Stimulated activated CD8-positive, alpha-beta memory T cell treated with anti-CD3 and anti-CD28 coated beads, Interleukin-15, amount 100 ng/mL, for 1 hour (primary cell): ENCODE measurements around the gene FSTL5.

ENCODE experiments used
- DNase-seq: peaks from one replicate; pipeline ENCODE4 v3.0.0-alpha.2; 2020; ENCODE audit warnings: low read depth

FSTL5 gene

DNA sequence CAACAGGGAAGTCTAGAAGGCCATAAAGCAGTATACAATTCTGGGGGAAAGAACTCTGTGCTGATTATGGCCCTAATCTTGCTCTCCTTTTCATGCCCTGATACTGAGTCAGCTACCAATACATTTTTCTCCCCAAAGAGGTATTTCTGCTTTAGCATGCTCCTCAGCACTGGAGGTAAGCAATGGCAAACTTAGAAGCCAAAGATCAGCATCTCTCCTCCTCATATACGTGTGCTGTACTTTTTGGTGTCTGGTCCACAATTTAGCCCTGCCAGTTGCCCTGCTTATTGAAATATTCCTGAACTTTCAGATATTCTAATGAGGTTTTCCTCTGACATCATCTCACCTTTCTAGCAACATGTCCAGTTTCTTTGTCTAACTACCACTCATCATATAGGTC is 226.2 kb downstream of the FSTL5 start:
- no peak for DNase-seq

DNA sequence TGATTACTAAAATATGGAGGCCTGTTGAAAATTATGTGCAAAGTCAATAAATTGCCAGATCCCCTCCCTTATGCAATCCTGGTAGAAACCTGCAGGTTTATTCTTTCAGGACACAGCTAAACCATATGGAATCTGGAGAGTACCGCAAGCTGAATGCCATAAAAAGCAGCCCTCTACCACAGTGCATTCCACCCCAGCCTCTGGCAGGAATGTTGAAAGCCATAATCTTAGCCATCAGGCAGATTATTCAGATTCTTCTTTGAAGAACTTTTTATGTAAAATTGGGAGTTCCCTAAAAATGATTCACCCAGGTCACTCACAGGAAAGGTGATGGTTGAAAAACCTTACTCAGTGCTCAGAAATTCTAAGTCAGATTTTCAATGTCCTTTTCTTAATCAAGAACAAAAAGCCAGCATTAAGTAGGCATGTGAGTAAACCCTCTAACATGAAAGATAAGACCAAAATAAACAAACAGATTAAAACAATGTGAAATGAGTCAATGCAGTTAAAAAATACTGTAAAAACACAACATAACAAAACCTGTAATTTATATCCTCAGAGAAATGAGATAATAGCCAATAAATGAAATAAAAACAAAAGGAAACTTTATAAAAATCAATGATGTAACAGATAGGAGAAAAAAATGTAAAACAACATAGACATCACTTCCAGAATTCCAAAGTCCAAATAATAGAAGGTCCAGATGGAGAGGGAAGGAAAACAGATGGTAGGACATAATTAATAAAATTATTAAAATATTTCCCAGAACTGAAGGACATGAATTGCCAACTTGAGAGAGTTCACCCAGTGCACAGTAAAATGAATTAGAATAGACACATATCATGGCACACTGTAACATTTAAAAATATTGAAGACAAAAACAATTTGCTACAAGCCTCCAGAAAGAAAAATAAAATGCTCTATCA is 226.9 kb downstream of the FSTL5 start:
- no peak for DNase-seq

DNA sequence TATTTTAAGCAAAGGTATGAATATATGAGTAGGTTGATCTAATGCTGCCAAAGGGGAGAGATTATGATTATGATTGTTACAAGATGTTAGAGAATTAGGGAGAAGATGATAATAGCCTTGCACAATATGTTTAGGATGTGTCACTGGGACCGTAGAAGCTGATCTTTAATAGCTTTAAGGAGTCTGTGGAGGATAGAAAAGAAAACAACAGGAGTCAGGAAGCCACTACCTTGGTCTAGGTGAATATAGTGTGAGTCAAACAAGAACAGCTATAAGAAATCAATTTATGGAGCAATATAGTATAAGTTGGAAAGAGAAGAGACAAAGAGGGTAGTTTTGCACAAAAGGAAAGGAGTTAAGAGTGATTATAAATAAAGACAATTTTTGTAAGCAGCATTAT is 232.7 kb downstream of the FSTL5 start:
- DNase-seq = no peak

DNA sequence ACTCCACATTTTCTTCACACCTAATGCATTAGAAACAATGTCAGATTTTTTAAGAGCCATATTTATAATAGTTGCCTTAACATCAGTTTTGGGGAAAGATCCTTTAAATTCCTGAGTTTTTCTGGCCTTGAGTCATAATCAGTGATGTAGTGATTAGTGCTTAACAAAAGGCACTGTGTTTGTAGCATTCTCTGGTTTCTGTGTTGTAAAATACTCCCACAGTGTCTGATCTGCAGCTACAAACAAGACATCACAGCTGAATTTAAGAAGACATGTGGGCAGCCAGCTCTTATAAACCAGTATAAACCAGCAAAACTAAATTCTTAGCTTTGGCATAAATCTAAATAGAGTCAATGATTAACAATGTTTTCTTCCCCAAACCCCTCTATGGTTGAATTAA is 233.8 kb downstream of the FSTL5 start:
- DNase-seq = no peak

DNA sequence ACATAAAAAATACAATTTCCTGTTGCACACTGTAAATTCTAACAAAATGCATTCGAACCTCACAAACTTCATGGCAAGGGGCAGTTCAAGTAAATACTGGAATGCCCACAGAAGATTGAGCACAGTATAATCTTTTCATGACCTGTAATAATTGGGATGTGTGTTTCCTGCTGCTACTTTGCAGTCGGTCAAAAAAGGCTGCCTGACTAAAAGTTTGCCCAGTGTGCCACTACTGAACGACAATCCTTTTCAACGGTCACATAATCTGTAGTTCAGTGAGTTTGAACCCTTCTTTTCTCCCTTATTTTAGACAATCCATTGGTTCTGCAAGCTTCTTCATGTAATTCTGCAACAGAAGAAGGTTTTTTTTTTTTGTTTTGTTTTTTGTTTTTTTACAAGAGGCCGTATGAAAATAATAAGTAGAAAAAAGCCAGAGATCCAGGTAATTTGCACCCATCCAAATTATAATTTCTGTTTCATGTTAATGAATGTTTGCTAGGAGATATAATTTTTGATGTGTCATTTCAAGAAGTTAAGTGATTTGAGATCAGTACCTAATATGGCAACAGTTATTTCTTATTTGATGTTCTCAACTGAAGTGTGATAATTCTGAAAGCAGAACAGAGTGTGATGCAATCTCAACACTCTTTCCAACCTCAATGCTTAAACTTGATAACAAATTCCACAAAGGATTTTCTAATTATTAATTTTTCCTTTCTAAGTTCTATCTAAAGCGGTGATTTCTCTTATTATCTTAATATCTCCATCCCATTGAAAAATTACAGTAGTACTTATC is 237.6 kb downstream of the FSTL5 start:
- no peak for DNase-seq

DNA sequence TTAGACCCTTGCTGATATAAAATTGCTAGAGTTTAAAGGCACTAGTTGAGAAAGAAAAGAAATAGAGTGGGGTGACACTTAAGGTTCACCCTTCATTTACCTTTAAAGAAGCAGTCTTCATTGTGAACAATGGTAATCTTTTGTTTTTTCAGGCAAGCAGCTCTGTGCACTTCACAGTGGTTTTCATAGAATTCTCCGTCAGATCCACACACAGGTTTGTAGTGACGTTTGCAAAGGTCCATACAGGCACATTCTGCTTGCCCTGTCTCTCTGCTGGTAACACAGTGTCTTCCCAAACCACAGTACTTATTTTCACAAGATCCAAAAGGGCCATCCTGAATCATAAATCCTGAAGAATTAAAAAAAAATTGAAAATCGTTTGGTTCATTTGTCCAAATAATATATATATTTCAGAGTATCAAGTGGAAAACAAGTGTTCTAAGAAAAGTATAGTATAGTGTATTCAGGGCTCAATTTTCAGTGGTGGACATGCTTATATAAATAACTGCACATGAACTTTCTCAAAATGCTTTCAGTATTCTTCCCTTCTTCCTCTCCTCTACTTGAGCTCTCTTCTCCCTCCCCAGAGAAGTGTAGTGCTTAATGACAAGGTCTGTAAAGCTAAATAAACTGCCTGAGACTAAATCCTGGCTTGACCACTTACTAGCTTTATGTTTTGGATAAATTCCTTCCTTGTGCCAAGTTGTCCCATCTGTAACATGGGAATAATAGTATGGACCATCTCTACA is 243.3 kb downstream of the FSTL5 start:
- DNase-seq = no peak

DNA sequence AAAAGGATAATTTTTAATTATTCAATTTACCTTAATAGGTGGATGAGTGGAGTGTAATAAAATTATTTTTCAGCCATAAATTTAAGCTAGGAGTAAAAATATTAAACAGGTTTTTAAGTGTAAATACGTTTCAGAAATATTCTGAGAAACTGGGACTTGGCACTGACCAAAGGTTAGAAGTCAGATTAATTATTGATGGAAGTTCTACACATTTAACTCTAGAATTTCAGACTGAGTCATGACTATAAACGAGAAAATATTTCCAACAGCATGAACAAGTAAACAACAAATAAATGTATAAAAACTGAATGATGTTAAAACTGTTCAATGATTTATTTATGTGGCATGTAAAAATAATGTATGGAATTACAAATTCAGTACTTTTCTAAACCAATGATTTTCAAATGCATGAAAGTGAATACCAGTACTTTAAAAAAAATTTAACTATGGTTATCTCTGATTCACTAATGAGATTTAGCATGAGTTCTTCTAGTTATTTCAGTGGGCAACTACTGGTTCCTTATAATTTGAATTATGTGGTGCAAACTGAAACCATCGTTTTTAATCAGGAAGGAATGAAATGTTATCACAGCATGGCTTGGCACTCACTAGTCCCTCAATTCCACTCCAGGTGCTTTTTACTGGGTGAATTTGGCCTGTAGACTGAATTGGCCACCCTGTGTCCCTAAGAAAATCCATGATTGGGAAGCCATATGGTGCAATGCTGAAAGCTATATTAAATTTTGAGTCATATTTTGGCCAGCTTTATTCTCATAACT is 244.2 kb downstream of the FSTL5 start:
- DNase-seq = no peak

DNA sequence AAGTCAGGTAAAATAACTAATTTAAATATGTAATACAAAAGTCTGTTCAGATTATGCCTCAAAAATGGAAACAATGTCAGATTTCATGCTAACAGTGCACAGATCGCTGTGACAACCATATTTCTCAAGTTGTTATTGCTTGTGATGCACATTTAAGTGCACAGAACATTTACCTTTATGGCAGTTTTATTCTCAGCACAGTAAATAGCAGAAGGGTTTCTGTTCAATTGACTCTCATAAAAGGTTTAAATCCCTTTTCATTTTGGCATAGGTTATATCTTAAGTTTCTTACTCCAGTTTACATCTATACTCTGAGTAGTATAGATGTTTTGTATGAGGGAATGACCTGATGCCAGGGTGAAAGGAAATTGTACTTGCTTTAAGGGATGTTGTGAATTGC is 247.8 kb downstream of the FSTL5 start:
- DNase-seq = no peak

DNA sequence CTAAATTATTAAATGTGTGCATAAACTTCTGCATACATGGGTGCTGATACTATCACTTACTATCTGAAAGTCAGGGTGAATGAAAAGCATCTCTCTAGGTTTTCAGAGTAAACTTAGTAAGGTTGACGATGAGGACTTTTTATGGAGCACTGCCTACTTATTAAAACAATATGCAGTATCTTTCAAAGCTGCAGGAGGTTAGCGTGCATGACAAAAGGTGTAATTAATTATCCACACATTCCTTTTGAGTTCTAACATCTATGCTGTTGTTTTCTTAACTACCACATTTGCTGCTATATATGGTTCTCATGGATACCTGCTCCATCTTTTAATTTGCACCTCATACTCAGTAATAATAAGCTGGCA is 256.2 kb downstream of the FSTL5 start:
- no peak for DNase-seq

DNA sequence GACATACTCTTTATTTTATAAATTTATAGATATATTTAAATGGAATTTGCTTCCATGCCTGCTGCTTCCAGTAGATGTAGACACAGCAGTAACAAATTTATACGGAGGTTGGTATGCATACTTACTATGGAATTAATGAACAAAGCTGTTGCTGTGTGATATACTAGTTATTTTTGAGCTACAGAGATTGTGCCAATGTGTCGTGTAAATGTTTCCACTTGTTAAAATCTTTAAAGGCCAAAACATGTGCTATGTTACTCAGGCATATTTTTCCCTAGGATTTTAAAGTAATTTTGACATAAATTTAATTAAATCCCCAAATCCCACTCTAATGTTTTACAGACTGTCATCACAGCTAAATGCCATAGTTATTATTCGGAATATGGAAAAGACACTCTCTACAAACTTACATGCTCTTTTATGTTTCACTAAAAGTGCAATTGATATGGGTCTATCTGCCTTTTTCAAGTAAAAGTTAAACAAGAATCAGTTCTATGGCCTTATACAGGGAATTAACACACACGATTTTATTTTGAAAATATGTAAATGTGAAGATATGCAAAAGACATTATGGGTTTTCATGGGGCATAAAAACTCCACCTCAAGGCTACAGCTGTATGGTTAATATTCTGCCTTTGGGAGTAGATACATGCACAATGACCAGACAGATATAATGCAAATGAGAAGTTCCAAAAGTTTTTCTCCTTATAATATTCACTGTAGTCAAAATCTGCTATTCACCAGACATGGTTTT is 256.8 kb downstream of the FSTL5 start:
- no peak for DNase-seq

DNA sequence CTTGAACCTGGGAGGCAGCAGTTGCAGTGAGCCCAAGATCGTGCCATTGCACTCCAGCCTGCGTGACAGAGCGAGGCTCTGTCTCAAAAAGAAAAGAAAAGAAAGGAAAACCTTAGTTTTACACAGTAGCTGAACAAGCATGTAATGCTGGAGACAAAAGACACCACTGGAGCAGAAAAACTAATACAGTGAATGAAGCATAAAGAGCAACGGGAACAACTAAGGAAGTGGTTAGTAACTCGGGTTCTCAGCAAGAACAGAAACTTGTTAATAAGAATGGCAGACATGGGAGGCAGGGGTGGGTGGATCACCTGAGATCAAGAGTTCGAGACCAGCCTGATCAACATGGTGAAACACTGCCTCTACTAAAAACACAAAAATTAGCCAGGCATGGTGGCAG is 263.7 kb downstream of the FSTL5 start:
- DNase-seq = no peak

DNA sequence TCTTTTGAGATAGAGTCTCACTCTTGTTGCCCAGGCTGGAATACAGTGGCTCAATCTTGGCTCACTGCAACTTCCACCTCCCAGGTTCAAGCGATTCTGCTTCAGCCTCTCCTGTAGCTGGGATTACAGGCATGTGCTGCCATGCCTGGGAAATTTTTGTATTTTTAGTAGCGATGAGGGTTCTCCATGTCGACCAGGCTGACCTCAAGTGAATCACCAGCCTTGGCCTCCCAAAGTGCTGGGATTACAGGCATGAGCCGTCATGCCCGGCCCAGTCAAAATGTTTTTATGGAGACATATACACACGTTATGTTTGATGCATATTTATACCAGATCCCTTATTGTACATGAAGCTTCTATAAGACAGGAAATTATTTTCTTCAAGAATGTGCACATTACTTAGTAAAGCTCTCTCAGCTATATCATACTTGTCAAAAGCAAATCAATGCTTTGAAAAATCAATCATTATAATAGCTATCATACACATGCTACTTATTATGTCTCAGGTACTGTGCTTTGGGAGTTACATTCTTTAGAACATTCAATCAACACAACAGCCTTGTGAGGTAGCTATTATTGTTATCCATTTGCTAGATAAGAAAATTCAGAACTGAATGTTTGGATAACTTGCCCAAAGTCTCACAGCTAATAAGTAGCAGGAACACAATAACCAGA is 269.2 kb downstream of the FSTL5 start:
- no peak for DNase-seq

DNA sequence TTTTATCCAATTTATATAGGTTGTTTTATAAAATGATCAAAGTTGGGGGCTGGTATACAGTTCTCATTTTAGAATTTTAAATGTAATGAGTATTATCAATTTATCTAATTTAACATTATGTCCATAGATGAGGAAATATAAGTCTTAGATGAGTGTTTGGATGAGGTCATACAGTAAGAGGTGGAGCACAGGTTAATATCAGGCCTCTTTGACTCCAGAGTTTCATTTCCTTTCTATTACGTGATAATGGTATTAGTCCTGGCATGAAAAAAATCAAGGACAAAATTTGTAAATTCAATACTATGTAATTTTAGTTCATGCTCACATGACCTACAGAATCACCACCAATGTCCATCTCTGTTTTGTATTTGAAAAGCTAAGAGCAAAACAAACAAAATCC is 269.8 kb downstream of the FSTL5 start:
- no peak for DNase-seq

DNA sequence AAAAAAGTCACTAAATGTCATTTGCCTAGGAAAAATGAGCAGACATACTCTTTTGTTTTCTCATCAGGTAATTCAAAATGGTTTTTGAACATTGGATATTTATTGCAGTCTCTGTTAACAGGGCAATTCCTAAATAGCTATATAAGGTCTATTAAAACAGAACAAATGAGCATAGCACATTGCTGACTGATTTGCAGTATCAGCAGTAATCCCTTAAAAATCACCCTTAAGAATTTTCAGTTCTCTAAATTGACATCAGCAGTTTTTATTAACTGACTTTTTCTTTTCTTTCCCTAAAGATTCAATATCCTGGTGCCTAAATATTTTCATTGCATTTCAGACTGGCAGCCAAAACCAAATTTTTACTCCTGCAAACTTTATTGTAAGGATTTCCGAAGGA is 270.2 kb downstream of the FSTL5 start:
- DNase-seq = no peak

DNA sequence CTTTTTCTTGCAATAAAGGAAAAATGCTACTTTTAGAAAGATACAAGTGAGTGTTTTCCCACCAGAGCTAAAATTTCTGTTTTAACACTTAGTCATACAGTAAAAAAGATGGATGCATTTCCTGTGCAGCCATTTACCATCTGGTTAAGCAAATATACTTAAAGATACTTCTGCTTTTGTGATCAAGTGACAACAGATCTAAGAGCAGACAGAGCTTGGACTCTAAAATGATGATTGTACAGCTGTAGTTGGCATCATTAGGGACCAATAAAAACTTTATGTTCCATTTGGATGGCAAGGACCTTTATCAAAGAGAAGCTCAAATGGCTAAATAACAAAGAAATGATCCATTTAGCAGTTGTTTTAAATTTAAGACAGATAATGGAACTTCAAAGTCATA is 270.8 kb downstream of the FSTL5 start:
- no peak for DNase-seq

DNA sequence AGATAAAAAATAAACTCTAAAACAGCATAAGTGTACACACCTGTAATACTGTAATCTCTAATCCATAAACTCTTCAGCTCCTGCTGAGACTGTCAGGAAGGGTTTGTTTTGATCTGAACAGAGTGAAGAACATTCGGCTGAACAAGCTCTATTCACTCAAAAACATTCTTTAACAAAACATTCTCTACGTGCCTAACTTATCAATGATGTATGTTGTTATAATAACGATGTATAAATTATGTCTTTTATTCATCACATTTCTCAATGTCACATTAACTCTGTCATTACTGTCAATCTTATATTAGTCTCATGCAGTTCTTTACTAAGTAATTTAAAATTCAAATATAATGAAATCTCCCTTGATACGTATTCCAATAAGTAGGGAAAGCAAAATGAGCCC is 280.6 kb downstream of the FSTL5 start:
- DNase-seq = no peak

DNA sequence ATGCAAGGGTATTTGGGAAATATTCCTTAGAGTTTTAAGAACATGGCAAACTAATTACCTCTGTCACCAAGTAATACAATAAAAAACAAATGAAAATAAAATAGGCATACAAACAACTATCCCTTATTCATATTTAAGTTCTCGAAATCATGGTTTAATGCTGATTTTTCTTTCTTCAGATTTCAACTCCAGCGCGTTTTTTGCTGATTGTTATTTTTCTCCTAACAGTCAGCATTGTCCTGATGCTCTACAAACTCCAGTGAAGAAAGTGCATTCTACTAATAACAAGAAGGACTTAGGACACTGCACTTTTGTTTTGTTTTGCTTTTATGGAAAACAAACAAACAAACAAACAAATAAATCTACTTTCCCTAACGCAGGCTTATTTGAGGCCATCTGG is 282.4 kb downstream of the FSTL5 start:
- no peak for DNase-seq

DNA sequence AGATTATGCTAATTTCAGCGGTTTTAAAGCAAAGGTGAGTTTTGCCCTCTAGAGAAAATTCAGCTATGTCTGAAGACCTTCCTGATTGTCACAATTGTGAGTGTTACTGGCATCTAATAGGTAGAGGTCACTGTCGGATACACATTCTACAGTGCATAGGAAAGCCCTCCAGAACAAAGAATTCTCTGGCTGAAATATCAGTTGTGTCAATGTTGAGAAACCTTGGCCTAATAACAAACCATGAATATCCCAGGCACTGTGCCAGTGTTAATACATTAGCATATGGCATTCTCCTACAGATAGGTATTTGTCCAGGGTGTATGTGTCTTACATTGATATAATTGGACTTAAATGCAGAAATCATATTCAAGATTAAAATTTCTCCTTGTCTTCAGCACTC is 294.3 kb downstream of the FSTL5 start:
- DNase-seq = no peak

DNA sequence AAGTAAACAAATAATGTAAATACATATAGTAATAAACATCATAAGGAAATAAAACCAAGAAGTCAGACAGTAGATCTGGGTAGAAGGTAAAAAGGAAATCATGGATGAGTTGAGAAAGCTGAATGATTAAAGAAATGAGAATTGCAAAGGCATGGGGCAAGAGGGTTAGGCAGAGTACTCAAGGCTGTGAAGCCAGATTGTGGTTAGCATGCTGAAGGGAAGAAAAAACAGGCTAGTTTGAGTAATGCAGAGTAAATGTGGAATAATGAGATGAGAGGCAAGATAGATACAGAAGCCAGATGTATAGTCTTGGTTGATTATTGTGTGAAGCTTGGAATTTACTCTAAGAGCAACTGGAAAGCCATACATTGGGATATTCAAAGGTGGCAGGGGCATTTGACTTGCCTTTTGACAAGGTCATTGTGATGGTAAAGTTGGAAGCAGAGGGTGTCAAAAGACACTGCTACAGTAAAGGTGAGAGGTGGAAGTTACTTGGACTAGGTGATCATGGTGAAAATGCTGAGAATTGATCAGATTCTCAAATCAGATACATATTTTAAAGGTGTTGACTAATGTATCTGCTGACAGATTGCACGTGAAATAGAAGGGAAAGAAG is 307.0 kb downstream of the FSTL5 start:
- DNase-seq = no peak

DNA sequence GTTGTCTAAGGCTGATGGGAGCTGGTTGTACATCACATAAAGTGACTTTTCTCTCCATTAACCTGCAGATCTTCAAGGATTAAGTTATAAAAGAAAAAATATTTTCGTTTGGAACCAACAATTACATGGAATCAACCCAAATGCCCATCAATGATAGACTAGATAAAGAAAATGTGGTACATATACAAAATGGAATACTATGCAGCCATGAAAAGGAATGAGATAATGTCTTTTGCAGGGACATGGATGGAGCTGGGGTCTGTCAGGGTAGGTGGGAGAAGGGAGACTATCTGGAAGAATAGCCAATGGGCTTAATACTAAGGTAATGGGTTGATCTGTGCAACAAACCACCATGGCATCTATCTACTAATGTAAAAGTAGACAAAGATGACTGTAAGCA is 313.2 kb downstream of the FSTL5 start:
- DNase-seq = no peak
